Choroid plexus epithelial cell (primary cell): Measurements from ENCODE around the gene COL25A1.

Experiments used
- DNase-seq: peaks from one replicate; pipeline ENCODE4 v3.0.0-alpha.2; 2010; ENCODE audit warnings: low read depth
- H3K4me3 ChIP-seq: 2 replicates; pipeline ENCODE4 v1.5.1; 2011; ENCODE audit warnings: low read depth, mild to moderate bottlenecking, control low read depth, low read length, moderate library complexity
- TF ChIP-seq, protein P1 (sequence below): conservative IDR thresholded peaks from 2 replicates; pipeline ENCODE4 v1.5.1; 2011; ENCODE audit warnings: low read depth, mild to moderate bottlenecking, control low read depth, inconsistent platforms, low read length, moderate library complexity

Gene COL25A1

DNA sequence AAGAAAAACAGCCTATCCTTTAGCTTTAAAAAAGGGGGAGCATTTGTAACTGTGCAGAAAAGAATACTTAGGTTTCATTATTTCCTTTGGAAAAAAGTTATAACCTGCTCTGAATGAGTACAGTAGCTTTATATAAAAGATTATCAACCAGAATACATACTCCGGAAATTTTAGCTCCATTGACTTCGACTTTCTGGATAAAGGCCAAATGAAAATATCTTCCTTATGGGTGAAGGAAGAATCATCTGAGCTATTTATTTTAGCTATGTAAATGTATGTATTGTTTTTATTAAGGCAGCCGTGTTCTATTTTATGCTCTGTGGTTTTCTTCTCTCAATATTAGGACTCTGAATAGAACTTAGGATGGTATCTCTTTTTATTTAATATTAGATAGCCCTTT lies 470.6 kb downstream of the COL25A1 start:
- TF ChIP-seq, protein P1, sequence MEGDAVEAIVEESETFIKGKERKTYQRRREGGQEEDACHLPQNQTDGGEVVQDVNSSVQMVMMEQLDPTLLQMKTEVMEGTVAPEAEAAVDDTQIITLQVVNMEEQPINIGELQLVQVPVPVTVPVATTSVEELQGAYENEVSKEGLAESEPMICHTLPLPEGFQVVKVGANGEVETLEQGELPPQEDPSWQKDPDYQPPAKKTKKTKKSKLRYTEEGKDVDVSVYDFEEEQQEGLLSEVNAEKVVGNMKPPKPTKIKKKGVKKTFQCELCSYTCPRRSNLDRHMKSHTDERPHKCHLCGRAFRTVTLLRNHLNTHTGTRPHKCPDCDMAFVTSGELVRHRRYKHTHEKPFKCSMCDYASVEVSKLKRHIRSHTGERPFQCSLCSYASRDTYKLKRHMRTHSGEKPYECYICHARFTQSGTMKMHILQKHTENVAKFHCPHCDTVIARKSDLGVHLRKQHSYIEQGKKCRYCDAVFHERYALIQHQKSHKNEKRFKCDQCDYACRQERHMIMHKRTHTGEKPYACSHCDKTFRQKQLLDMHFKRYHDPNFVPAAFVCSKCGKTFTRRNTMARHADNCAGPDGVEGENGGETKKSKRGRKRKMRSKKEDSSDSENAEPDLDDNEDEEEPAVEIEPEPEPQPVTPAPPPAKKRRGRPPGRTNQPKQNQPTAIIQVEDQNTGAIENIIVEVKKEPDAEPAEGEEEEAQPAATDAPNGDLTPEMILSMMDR: no peak
- peak; percentile 17 for DNase-seq
- no peak overlapping the region for H3K4me3 ChIP-seq

DNA sequence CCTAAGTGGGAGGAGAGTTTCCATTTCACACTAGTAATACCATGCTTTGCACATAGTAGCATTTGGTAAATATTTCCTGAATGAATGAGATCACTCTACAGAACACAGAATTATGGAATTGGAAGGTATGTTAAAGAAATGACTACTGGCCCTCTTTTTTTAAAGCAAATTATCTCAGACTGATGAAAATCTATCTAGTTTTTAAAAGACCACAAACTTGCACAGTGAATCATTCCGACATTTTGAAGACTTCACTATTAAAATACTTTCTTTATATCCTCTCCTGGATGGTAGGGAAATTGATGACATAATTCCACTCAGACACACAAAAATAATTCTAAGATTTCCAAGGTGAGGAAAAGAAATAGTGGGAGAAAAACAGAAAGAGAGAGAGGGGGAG lies 471.2 kb downstream of the COL25A1 start:
- DNase-seq: no peak
- TF ChIP-seq, protein P1: no peak
- no peak overlapping the region for H3K4me3 ChIP-seq

DNA sequence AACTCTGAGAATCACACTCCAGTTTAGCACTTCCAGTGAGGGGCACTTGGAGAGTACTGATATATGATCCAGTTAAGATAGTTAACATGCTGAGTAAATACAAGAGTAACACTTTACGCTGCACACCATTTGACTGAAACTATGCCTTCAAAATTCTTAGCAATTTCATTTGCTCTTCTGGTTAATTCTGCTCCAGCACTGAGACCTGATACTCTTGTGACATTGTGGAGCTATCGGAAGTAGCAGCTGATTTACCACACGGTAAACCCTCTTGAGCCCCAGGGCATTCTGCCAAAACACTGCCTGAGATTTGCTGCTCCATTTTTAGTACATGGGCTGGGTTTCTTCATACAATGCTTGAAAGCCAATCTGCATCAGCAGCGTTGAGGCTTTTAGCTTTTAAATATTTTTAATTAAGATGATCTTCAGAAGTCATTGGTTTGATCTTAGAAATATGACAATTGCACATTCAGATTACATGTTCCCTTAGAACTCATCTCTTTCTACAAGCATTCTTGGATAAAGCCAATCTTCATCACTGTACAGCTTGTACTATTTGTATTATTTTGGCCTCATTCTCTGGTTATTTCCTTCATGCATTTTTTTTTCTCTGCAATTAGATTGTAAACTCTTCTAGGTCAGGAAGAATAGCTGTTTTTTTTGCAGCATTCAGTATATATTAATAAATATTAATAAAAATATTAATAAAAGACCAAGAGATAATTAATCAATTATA lies 471.8 kb downstream of the COL25A1 start:
- H3K4me3 ChIP-seq: no peak overlapping the region
- DNase-seq: peak; percentile 43
- TF ChIP-seq, protein P1: no peak

DNA sequence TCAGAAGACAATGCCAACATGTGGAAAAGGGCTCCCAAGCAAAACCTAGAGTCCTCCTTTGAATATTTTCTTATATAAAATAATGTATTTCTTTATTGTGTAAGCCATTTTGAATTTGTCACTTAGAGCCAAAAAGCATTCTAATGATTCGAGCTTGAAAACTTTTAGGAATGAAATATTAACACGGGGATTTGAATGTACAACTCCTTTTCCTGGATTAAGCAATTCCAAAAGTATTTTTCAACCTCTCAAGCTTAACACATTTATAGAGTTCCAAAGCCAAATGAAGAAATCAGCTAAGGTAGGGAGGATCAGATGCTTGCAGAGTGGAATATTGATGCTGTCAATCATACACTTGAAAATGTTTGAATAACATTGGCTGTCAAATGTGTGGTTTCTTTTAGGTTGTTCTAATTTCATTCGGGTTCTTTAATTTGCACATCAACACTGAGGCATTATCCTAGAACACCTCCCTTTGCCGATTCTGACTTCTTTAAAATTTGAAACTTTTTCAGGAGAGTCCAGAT lies 472.4 kb downstream of the COL25A1 start:
- TF ChIP-seq, protein P1: no peak
- peak; percentile 18 for DNase-seq
- H3K4me3 ChIP-seq: no peak overlapping the region

DNA sequence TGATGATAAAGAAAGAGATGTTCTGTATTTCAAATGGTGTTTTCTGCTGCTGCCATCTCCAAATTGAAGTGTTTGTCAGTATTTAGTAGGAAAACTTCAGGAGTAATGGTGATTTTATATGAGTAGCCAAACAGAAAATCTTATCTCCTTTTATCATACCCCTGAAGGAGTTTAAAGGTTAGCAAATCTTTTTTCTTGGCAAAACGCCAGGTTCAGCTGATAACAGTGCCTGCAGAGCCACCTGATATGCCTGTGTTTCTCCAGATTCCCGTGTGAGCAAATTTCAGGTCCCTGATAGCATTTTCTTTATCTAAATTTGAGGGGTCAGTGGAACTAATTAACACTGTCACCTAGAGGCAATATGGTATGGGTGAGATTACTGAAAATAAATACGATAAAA lies 473.8 kb downstream of the COL25A1 start:
- TF ChIP-seq, protein P1: no peak
- H3K4me3 ChIP-seq: no peak overlapping the region
- no peak for DNase-seq

DNA sequence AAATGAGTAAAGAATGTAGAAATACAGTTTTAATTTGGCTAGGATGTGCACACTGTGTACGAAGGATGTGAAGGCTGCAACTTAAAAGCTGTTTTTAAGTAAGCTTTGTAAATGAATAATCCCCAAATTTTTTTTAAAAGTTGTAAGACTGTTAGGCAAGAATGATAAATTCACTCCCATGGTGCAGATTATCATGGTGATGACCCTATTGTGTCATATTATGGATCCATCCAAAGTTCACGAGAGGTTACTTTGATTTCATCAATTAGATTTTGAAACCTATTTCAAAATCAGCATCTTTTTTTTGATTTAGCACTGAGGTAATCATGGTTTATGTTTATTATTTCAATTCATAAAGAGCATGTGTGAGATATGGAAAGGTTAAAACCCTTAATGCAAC lies 476.7 kb downstream of the COL25A1 start:
- H3K4me3 ChIP-seq: no peak overlapping the region
- TF ChIP-seq, protein P1: no peak
- DNase-seq: no peak
